K562 (cell line): ENCODE results near the gene KCNJ12. TPM values are rescaled to one million over a fixed set of nuclear protein-coding genes. Genes with fewer than 3 reads are reported as not detected.

Source experiments
- ATAC-seq: fragments of 200-7000 bp; cut with Tn5 transposase; 3 replicates; pipeline ENCODE4 v1.9.1; 2020; ENCODE audit warnings: moderate library complexity
- BruUV-seq: library from RNA; stranded (reverse); fragments of 400-500 nt; replicated peaks from 2 replicates; lab custom pipeline; 2021; lab: Mats Ljungman, UMichigan
- CTCF ChIA-PET: fragments of 300-600 bp; formaldehyde crosslinking; extraction: SDS; loops from one replicate; lab custom pipeline; 2021; ENCODE audit warnings: low intra/inter-chr PET ratio; lab: Yijun Ruan, JAX
- POLR2A ChIA-PET: fragments of 300-600, 350-650 bp; sonication (Branson Sonifier 250); formaldehyde crosslinking; extraction: SDS; loops from one replicate; lab custom pipeline; 2021; ENCODE audit warnings: antibody characterized with exemption, inconsistent platforms; lab: Yijun Ruan, JAX
- DNase-seq, 4 experiments: peaks; one replicate each; pipeline versions ENCODE4 v3.0.0 to v3.0.0-alpha.2; 2011 to 2018; ENCODE audit warnings: low spot score in 3 of 4, mixed read lengths in 3 of 4; ENCODE audit errors: extremely low read depth in 1 of 4
- FAIRE-seq: peaks from 2 replicates; lab custom pipeline; 2011; peaks lifted over from hg19 to GRCh38; lab: Jason Lieb, UNC
- H2AFZ ChIP-seq: 2 replicates; pipeline ENCODE4 v1.6.0; 2011; ENCODE audit warnings: low read depth, low read length, control low read depth, inconsistent platforms
- H3K27ac ChIP-seq: fragments of 200-600 bp; 3 replicates; pipeline ENCODE4 v1.8.0; 2011; ENCODE audit warnings: low read depth, mild to moderate bottlenecking, control low read depth, inconsistent platforms, low read length, moderate library complexity, mixed read lengths; ENCODE audit errors: extremely low read depth
- H3K27me3 ChIP-seq, 2 experiments: fragments of 300-600 bp in 1 of 2; 2 replicates in 1 of 2; 3 replicates in 1 of 2; pipeline versions ENCODE4 v1.6.0 to v1.8.0; 2011; ENCODE audit warnings: inconsistent platforms in 2 of 2, low read length in 2 of 2, mild to moderate bottlenecking in 1 of 2, mixed read lengths in 1 of 2, moderate library complexity in 1 of 2; ENCODE audit not compliant: control insufficient read depth in 2 of 2, insufficient read depth in 2 of 2
- H3K36me3 ChIP-seq: fragments of 300-600 bp; 3 replicates; pipeline ENCODE4 v1.8.0; 2011; ENCODE audit warnings: mild to moderate bottlenecking, low read length, inconsistent platforms; ENCODE audit not compliant: control insufficient read depth, insufficient read depth
- H3K4me1 ChIP-seq, 2 experiments: fragments of 200-600 bp in 1 of 2; replicated peaks in 1 of 2; 2 replicates in 1 of 2; 3 replicates in 1 of 2; pipeline versions ENCODE4 v1.5.1 to v1.8.0; 2011; ENCODE audit warnings: inconsistent platforms in 2 of 2, low read length in 2 of 2, mild to moderate bottlenecking in 1 of 2, mixed read lengths in 1 of 2, moderate library complexity in 1 of 2; ENCODE audit not compliant: control insufficient read depth in 2 of 2, insufficient read depth in 2 of 2
- H3K4me2 ChIP-seq: 2 replicates; pipeline ENCODE4 v1.6.1; 2011; ENCODE audit warnings: low read length, control low read depth, inconsistent platforms, mixed read lengths; ENCODE audit not compliant: insufficient read depth
- H3K4me3 ChIP-seq: fragments of 200-600 bp; sonication (generic), shearing (Covaris generic); 2 replicates; pipeline ENCODE4 v1.5.1; 2016; ENCODE audit warnings: control low read depth, inconsistent platforms
- H3K79me2 ChIP-seq: fragments of 200-600 bp; 3 replicates; pipeline ENCODE4 v1.8.0; 2011; ENCODE audit warnings: low read length, inconsistent platforms; ENCODE audit not compliant: control insufficient read depth, insufficient read depth
- H3K9ac ChIP-seq, 2 experiments: 2 replicates each; pipeline versions ENCODE4 v1.6.0 to v1.6.1; 2011; ENCODE audit warnings: low read depth in 2 of 2, low read length in 2 of 2, control low read depth in 1 of 2, inconsistent platforms in 1 of 2, mild to moderate bottlenecking in 1 of 2, mixed read lengths in 1 of 2; ENCODE audit not compliant: insufficient read depth in 1 of 2
- H3K9me1 ChIP-seq: one replicate; pipeline ENCODE4 v1.6.0; 2011; ENCODE audit warnings: inconsistent platforms, mild to moderate bottlenecking, low read length, moderate library complexity; ENCODE audit not compliant: control insufficient read depth, insufficient read depth
- H3K9me3 ChIP-seq: replicated peaks from 2 replicates; pipeline ENCODE4 v1.5.1; 2011; ENCODE audit warnings: low read depth, low read length, inconsistent platforms; ENCODE audit not compliant: control insufficient read depth, insufficient read depth
- H4K20me1 ChIP-seq: replicated peaks from 2 replicates; pipeline ENCODE4 v1.6.1; 2011; ENCODE audit warnings: low read length, inconsistent platforms, mixed read lengths; ENCODE audit not compliant: control insufficient read depth, insufficient read depth
- BRCA1 ChIP-seq, 2 experiments: fragments of 450-650 bp in 1 of 2; sonication (generic) in 1 of 2; formaldehyde crosslinking in 1 of 2; IDR thresholded peaks; 2 replicates each; pipeline versions ENCODE4 v1.5.0 to v1.6.1; 2017 to 2020; ENCODE audit warnings: mild to moderate bottlenecking in 1 of 2, missing genetic modification reagents in 1 of 2
- CBX3 ChIP-seq, 2 experiments: IDR thresholded peaks; 1 replicate in 1 of 2; 2 replicates in 1 of 2; pipeline ENCODE4 v1.6.1; 2012; ENCODE audit warnings: inconsistent platforms in 2 of 2, low read length in 2 of 2, borderline replicate concordance in 1 of 2, control low read depth in 1 of 2
- CHD4 ChIP-seq: fragments of 200-600 bp; sonication (generic); IDR thresholded peaks from 3 replicates; pipeline ENCODE4 v1.6.1; 2012; ENCODE audit warnings: low read depth, mild to moderate bottlenecking, mixed read lengths, low read length, inconsistent platforms; ENCODE audit not compliant: insufficient read depth, insufficient replicate concordance, poor library complexity, severe bottlenecking
- CREB1 ChIP-seq, 2 experiments: sonication (generic) in 1 of 2; formaldehyde crosslinking in 1 of 2; IDR thresholded peaks; 2 replicates each; pipeline versions ENCODE4 v1.6.1 to v1.8.0; 2012 to 2022; ENCODE audit warnings: inconsistent platforms in 1 of 2, mild to moderate bottlenecking in 1 of 2, missing genetic modification reagents in 1 of 2, moderate library complexity in 1 of 2
- CTBP1 ChIP-seq: fragments of 450-650 bp; IDR thresholded peaks from 2 replicates; pipeline ENCODE4 v1.6.1; 2016; ENCODE audit warnings: borderline replicate concordance
- HMG20A ChIP-seq: fragments of 450-650 bp; formaldehyde crosslinking; conservative IDR thresholded peaks from 2 replicates; pipeline ENCODE4 v1.4.0; 2020; ENCODE audit warnings: mild to moderate bottlenecking, mixed read lengths
- KLF10 ChIP-seq: fragments of 250-450 bp; sonication (Bioruptor Pico); IDR thresholded peaks from 2 replicates; pipeline ENCODE4 v1.6.1; 2021; ENCODE audit warnings: matching md5 sums
- MAFG ChIP-seq: fragments of 450-650 bp; conservative IDR thresholded peaks from 2 replicates; pipeline ENCODE4 v1.6.1; 2016; ENCODE audit warnings: missing genetic modification characterization, missing compliant biosample characterization
- PRMT5 ChIP-seq: sonication (generic); formaldehyde crosslinking; IDR thresholded peaks from 2 replicates; pipeline ENCODE4 v1.5.0; 2020; ENCODE audit warnings: missing genetic modification reagents
- RBM14 ChIP-seq: fragments of 200-400 bp; formaldehyde crosslinking; IDR thresholded peaks from 2 replicates; pipeline ENCODE4 v1.6.1; 2018; ENCODE audit warnings: low read depth, mild to moderate bottlenecking, low read length, moderate library complexity, borderline replicate concordance; ENCODE audit not compliant: insufficient read depth
- SRF ChIP-seq, 2 experiments: fragments of 250-450, 450-650 bp in 1 of 2; sonication (Bioruptor Pico) in 1 of 2; sonication (generic) in 1 of 2; formaldehyde crosslinking; IDR thresholded peaks; 2 replicates each; pipeline versions ENCODE4 v1.5.0 to v1.5.1; 2020 to 2022; ENCODE audit warnings: mild to moderate bottlenecking in 1 of 2, missing genetic modification reagents in 1 of 2
- TGIF2 ChIP-seq: sonication (generic); formaldehyde crosslinking; IDR thresholded peaks from 2 replicates; pipeline ENCODE4 v1.8.1; 2022; ENCODE audit warnings: mild to moderate bottlenecking, missing genetic modification reagents, moderate library complexity
- U2AF1 ChIP-seq: fragments of 200-400 bp; formaldehyde crosslinking; optimal IDR thresholded peaks from 2 replicates; pipeline ENCODE3; 2017; ENCODE audit warnings: mild to moderate bottlenecking, low read depth, low read length, moderate library complexity
- ZC3H4 ChIP-seq: sonication (generic); formaldehyde crosslinking; IDR thresholded peaks from 2 replicates; pipeline ENCODE4 v1.9.0; 2021; ENCODE audit warnings: missing genetic modification reagents, borderline replicate concordance
- ZKSCAN1 ChIP-seq: fragments of 150-350 bp; IDR thresholded peaks from 2 replicates; pipeline ENCODE4 v1.6.1; 2016; ENCODE audit warnings: low read depth, low read length
- ZNF184 ChIP-seq: sonication (generic); formaldehyde crosslinking; IDR thresholded peaks from 2 replicates; pipeline ENCODE4 v1.5.0; 2020; ENCODE audit warnings: missing genetic modification reagents
- ZNF76 ChIP-seq: fragments of 250-450 bp; sonication (Bioruptor Pico); IDR thresholded peaks from 2 replicates; pipeline ENCODE4 v1.4.0; 2020; ENCODE audit warnings: mild to moderate bottlenecking, moderate library complexity, borderline replicate concordance
- WGBS: fragments of 100-300 bp; shearing (Covaris generic); methylation state at CpG from one replicate; pipeline ENCODE4 v1.1.6; 2016; ENCODE audit warnings: low coverage, mixed read lengths; ENCODE audit not compliant: insufficient coverage; ENCODE audit errors: missing lambda C conversion rate; 5-methylcytosine and 5-hydroxymethylcytosine counted together
- in situ Hi-C: fragments of 300-500 bp; cut with MboI; formaldehyde crosslinking; loops from 4 replicates; pipeline ENCODE4 v1.15.0; 2018; ENCODE audit warnings: inconsistent platforms, mixed read lengths
- intact Hi-C: fragments of 100-400 bp; cut with micrococcal nuclease; formaldehyde crosslinking; loops from 2 replicates; pipeline ENCODE4 v1.14.2; 2022
- polyA plus RNA-seq, 8 experiments: library from polyadenylated mRNA; depleted of rRNA in 4 of 8; stranded (reverse) in 5 of 8; unstranded in 3 of 8; fragments of >200 nt; fragmentation: Nextera tagmentation in 2 of 8; fragmentation: Illumina TruSeq in 1 of 8; extraction: Ambion mirVana in 2 of 8; extraction: Trizol in 1 of 8; gene quantifications; 2 replicates each; pipeline versions ENCODE4 v1.2.1 to v1.2.3, GENCODE V29; 2011 to 2014; ENCODE audit warnings: inconsistent platforms in 1 of 8, missing spikeins in 1 of 8
- total RNA-seq, 7 experiments: library from RNA; depleted of rRNA in 6 of 7; stranded (reverse); fragments of >200 nt in 6 of 7; fragmentation: Illumina TruSeq in 2 of 7; extraction: Trizol in 2 of 7; gene quantifications; 2 replicates each; pipeline versions ENCODE4 v1.2.1 to v1.2.3, GENCODE V29; 2011 to 2021; ENCODE audit warnings: low replicate concordance in 1 of 7
- TF ChIP-seq, protein P1 (sequence below): fragments of 450-650 bp; IDR thresholded peaks from 2 replicates; pipeline ENCODE4 v1.7.0; 2016; ENCODE audit warnings: borderline replicate concordance
- TF ChIP-seq, protein P2 (sequence below): fragments of 450-650 bp; IDR thresholded peaks from 2 replicates; pipeline ENCODE4 v1.6.1; 2016; ENCODE audit warnings: missing biosample characterization, missing genetic modification characterization

KCNJ12 gene
- total and polyA plus RNA-seq, 9 of the 15 experiments (the other 6 are each of a cell fraction or from before 2014, with no cell fraction given), result 0.02 TPM; not detected in 8

DNA sequence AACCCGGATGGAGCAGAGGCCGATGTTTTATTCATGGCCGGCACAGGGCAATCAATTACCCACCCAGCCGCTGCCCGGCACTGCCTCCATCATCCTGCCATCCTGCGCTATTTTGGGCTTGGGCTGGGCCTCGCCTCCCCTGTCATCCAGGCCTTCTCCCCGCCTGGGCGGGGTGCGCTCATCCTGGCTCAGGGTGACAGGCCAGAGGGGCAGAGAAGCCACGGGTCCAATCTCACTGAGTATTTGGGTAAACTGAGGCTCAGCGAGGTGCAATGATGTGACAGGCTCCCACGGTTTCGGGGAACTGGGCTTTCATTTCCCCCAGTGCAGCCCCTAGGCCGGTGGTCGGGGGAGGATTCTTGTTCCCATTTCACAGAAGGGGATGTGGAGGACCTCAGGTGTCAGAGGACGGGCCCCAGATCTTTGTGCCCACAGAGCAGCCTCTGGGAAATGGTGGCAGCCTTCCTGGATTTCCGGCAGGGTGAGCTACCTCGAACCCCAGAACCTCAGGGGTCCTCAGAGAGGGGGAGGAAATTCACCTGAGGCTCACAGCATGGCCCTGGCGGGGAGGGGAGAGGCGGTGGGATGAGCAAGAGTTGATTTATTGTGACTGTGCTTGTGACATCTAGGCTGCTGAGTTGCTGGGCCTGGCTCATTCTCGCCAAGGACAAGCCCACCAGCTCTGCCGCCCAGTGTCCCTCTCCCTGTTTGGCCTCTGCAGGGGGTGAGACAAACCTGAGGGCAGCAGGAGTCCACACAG lies 23.8 kb upstream of the KCNJ12 start:
- no peaks in the 10 kb centered on the region for H3K9me1 ChIP-seq
- TF ChIP-seq CTBP1 (no peak), KLF10 (CRISPR knock-in tag) (no peak), SRF (CRISPR knock-in tag; IDR thresholded peaks at IDR 0.05) (no peak), PRMT5 (no peak), ZNF184 (CRISPR knock-in tag) (no peak), RBM14 (no peak), CBX3 (IDR thresholded peaks at IDR 0.05; ENCODE audit: borderline replicate concordance in 1 of 2, low read length in 2 of 2) (no peak), ZC3H4 (CRISPR knock-in tag) (no peak), HMG20A (CRISPR knock-in tag) (no peak), BRCA1 (IDR thresholded peaks at IDR 0.05) (no peak), BRCA1 (CRISPR knock-in tag; IDR thresholded peaks at IDR 0.05) (no peak), U2AF1 (no peak), CHD4 (no peak), ZKSCAN1 (no peak), MAFG (tag) (no peak), CREB1 (IDR thresholded peaks at IDR 0.05) (no peak), CREB1 (CRISPR knock-in tag; IDR thresholded peaks at IDR 0.05) (no peak), TGIF2 (no peak), ZNF76 (CRISPR knock-in tag) (no peak)
- TF ChIP-seq, protein P1, sequence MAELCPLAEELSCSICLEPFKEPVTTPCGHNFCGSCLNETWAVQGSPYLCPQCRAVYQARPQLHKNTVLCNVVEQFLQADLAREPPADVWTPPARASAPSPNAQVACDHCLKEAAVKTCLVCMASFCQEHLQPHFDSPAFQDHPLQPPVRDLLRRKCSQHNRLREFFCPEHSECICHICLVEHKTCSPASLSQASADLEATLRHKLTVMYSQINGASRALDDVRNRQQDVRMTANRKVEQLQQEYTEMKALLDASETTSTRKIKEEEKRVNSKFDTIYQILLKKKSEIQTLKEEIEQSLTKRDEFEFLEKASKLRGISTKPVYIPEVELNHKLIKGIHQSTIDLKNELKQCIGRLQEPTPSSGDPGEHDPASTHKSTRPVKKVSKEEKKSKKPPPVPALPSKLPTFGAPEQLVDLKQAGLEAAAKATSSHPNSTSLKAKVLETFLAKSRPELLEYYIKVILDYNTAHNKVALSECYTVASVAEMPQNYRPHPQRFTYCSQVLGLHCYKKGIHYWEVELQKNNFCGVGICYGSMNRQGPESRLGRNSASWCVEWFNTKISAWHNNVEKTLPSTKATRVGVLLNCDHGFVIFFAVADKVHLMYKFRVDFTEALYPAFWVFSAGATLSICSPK, result no peak
- TF ChIP-seq, protein P2, sequence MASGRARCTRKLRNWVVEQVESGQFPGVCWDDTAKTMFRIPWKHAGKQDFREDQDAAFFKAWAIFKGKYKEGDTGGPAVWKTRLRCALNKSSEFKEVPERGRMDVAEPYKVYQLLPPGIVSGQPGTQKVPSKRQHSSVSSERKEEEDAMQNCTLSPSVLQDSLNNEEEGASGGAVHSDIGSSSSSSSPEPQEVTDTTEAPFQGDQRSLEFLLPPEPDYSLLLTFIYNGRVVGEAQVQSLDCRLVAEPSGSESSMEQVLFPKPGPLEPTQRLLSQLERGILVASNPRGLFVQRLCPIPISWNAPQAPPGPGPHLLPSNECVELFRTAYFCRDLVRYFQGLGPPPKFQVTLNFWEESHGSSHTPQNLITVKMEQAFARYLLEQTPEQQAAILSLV (tag), result no peak
- CTCF ChIA-PET, result no interaction called here
- no peak overlapping the region for H3K27ac ChIP-seq
- H3K27me3 ChIP-seq, result peaks cover 5 to 29% of the 10 kb centered on the region in 2 experiments; a peak in 4 of 5 replicates
- no peaks in the 10 kb centered on the region; a peak in 1 of 5 replicates for H3K4me1 ChIP-seq
- BruUV-seq, result no TSS peak
- intact Hi-C loops (no loop called here), in situ Hi-C loops (no loop called here)
- WGBS, result 5% methylated on average over 8 of the region's 23 CpGs
- H4K20me1 ChIP-seq, result no peaks in the 10 kb centered on the region
- no peak overlapping the region for H2AFZ ChIP-seq
- DNase-seq (no peak), FAIRE-seq (no peak), ATAC-seq (no peak)
- no peaks in the 10 kb centered on the region for H3K9me3 ChIP-seq
- no peaks in the 10 kb centered on the region for H3K79me2 ChIP-seq
- POLR2A ChIA-PET, result no interaction called here
- H3K9ac ChIP-seq, result no peak overlapping the region; a peak in 1 of 4 replicates
- H3K4me3 ChIP-seq, result no peak overlapping the region
- no peak overlapping the region for H3K4me2 ChIP-seq
- H3K36me3 ChIP-seq, result no peaks in the 10 kb centered on the region
